Hepatocyte (in vitro differentiated cells): Measurements from ENCODE around the gene KIAA1755. TPM values are rescaled to one million over a fixed set of nuclear protein-coding genes. Genes with fewer than 3 reads are reported as not detected.

ENCODE experiments used
- DNase-seq: peaks from one replicate; pipeline ENCODE4 v3.0.0-alpha.2; 2016; ENCODE audit warnings: low spot score
- H2AFZ ChIP-seq: fragments of 200-600 bp; sonication (generic); 2 replicates; pipeline ENCODE4 v1.6.0; 2016; ENCODE audit warnings: antibody characterized with exemption, mild to moderate bottlenecking
- H3K27ac ChIP-seq: fragments of 200-600 bp; sonication (generic); 2 replicates; pipeline ENCODE4 v1.5.1; 2016; ENCODE audit warnings: mild to moderate bottlenecking
- H3K27me3 ChIP-seq: fragments of 200-600 bp; sonication (generic); 2 replicates; pipeline ENCODE4 v1.6.1; 2016
- H3K36me3 ChIP-seq: fragments of 200-600 bp; sonication (generic); replicated peaks from 2 replicates; pipeline ENCODE4 v1.5.1; 2016; ENCODE audit warnings: low read depth; ENCODE audit not compliant: insufficient read depth
- H3K4me1 ChIP-seq: fragments of 200-600 bp; sonication (generic); 2 replicates; pipeline ENCODE4 v1.5.1; 2016; ENCODE audit warnings: mild to moderate bottlenecking, moderate library complexity; ENCODE audit not compliant: insufficient read depth
- H3K4me2 ChIP-seq: fragments of 200-600 bp; sonication (generic); 2 replicates; pipeline ENCODE4 v1.6.0; 2016
- H3K4me3 ChIP-seq: fragments of 200-600 bp; sonication (generic); 2 replicates; pipeline ENCODE4 v1.5.1; 2016; ENCODE audit warnings: mild to moderate bottlenecking
- H3K79me2 ChIP-seq: fragments of 200-600 bp; sonication (generic); 2 replicates; pipeline ENCODE4 v1.6.0; 2017; ENCODE audit warnings: mild to moderate bottlenecking
- H3K9me2 ChIP-seq: fragments of 200-600 bp; sonication (generic); replicated peaks from 2 replicates; pipeline ENCODE4 v1.6.0; 2017; ENCODE audit warnings: mild to moderate bottlenecking; ENCODE audit not compliant: insufficient read depth
- H3K9me3 ChIP-seq: fragments of 200-600 bp; sonication (generic); 2 replicates; pipeline ENCODE4 v1.5.1; 2016; ENCODE audit warnings: low read depth, mild to moderate bottlenecking
- H4K20me1 ChIP-seq: fragments of 200-600 bp; sonication (generic); 2 replicates; pipeline ENCODE4 v1.6.0; 2016; ENCODE audit warnings: mild to moderate bottlenecking; ENCODE audit not compliant: insufficient read depth, poor library complexity, severe bottlenecking
- EZH2 ChIP-seq: fragments of 200-600 bp; sonication (generic); IDR thresholded peaks from 2 replicates; pipeline ENCODE4 v1.6.1; 2016; ENCODE audit warnings: antibody characterized with exemption, mild to moderate bottlenecking, borderline replicate concordance
- EZH2phosphoT487 ChIP-seq: fragments of 200-600 bp; sonication (generic); IDR thresholded peaks from one replicate; pipeline ENCODE4 v1.6.1; 2018; ENCODE audit warnings: antibody characterized with exemption, mild to moderate bottlenecking, low read depth, moderate library complexity; ENCODE audit not compliant: unreplicated experiment, severe bottlenecking
- WGBS: methylation state at CpG from one replicate; pipeline ENCODE4 v1.1.6; 2016; ENCODE audit warnings: low lambda C conversion rate; ENCODE audit errors: missing lambda C conversion rate; 5-methylcytosine and 5-hydroxymethylcytosine counted together
- polyA plus RNA-seq: library from polyadenylated mRNA; unstranded; fragments of >200 nt; fragmentation: Nextera tagmentation; extraction: Ambion mirVana; gene quantifications from 2 replicates; pipeline ENCODE4 v1.2.1, GENCODE V29; 2016
- total RNA-seq: library from RNA; depleted of rRNA; stranded (reverse); fragments of >200 nt; gene quantifications from 2 replicates; pipeline ENCODE4 v1.2.3, GENCODE V29; 2014
- TF ChIP-seq, protein P1 (sequence below): fragments of 200-600 bp; sonication (generic); IDR thresholded peaks from 2 replicates; pipeline ENCODE4 v1.5.1; 2016; ENCODE audit warnings: antibody characterized with exemption, mild to moderate bottlenecking; ENCODE audit not compliant: poor library complexity

The KIAA1755 gene
- total and polyA plus RNA-seq, 2 experiments from 2014 or later = 1.6 to 3.4 TPM

DNA sequence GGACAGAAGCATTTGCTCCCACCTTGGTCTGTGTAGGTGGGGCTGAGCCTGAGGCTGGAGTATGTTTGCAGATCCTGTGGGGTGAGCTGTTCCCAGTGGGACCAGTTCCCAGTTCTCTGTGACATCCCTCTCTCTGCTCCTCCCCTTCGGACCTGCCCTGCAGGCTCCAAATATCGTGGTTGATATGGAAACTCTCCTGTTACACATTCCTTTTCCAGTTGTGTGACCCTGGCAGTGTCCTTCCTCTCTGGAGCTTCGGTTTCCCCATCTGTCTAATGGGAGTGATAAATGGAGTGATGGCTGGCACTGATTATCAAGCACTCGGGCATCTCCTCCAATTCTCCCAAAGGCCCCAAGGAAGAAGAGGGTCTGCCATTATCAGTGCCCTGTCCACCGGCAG lies 79.8 kb downstream of the KIAA1755 start:
- TF ChIP-seq EZH2 = no peak
- no peak for TF ChIP-seq EZH2phosphoT487
- Histone ChIP-seq H3K27me3 (no peaks in the 10 kb centered on the region), H3K9me3 (no peaks in the 10 kb centered on the region), H3K4me1 (no peaks in the 10 kb centered on the region), H3K27ac (peak overlapping the region; percentile 27), H3K4me2 (no peak overlapping the region), H3K9me2 (no peaks in the 10 kb centered on the region), H4K20me1 (no peaks in the 10 kb centered on the region), H3K79me2 (no peaks in the 10 kb centered on the region), H2AFZ (no peak overlapping the region), H3K4me3 (no peak overlapping the region), H3K36me3 (no peaks in the 10 kb centered on the region)
- 64% methylated on average over 5 of the region's 5 CpGs for WGBS
- no peak for DNase-seq

DNA sequence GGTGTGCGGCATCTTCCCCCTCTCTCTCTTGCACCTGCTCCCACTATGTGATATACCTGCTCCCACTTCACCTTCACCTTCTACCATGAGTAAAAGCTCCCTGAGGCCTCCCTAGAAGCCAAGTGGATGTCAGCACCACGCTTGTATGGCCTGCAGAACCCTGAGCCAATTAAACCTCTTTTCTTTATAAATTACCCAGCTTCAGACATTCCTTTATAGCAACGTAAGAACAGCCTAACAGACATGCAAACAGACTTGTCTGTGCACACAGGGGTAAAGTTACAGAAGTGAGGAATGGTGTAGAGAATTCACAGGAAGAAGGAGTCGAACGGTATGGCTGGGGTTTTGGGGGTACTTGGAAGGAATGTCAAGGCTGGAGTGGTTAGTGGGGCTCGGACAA lies 80.7 kb downstream of the KIAA1755 start:
- WGBS = 73% methylated on average over 6 of the region's 6 CpGs
- no peak overlapping the region for H3K4me2 ChIP-seq
- no peak for TF ChIP-seq EZH2
- no peak for TF ChIP-seq EZH2phosphoT487
- TF ChIP-seq, protein P1, sequence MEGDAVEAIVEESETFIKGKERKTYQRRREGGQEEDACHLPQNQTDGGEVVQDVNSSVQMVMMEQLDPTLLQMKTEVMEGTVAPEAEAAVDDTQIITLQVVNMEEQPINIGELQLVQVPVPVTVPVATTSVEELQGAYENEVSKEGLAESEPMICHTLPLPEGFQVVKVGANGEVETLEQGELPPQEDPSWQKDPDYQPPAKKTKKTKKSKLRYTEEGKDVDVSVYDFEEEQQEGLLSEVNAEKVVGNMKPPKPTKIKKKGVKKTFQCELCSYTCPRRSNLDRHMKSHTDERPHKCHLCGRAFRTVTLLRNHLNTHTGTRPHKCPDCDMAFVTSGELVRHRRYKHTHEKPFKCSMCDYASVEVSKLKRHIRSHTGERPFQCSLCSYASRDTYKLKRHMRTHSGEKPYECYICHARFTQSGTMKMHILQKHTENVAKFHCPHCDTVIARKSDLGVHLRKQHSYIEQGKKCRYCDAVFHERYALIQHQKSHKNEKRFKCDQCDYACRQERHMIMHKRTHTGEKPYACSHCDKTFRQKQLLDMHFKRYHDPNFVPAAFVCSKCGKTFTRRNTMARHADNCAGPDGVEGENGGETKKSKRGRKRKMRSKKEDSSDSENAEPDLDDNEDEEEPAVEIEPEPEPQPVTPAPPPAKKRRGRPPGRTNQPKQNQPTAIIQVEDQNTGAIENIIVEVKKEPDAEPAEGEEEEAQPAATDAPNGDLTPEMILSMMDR = no peak

DNA sequence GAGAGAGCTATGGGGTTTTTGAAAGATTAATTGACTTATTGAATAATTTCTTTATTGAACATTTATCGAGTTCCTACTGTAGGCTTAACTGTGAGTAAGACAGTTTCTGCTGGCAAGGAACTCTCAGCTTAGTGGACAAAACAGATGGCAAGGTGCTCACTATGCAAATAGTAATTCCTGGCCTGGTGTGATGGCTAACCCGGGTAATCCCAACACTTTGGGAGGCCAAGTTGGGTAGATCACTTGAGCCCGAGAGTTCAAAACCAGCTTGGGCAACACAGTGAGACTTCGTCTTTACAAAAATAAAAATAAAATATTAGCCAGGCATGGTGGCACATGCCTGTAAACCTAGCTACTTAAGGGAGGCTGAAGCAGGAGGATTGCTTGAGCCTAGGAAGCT lies 82.0 kb downstream of the KIAA1755 start:
- no peak for TF ChIP-seq EZH2phosphoT487
- no peak for TF ChIP-seq EZH2
- TF ChIP-seq, protein P1 = no peak
- no peak for DNase-seq
- no peaks in the 10 kb centered on the region for H4K20me1 ChIP-seq
- H3K4me3 ChIP-seq = no peak overlapping the region
- WGBS = 96% methylated on average over 4 of the region's 4 CpGs
- H3K9me2 ChIP-seq = no peaks in the 10 kb centered on the region
- H3K79me2 ChIP-seq = no peaks in the 10 kb centered on the region
- H3K4me2 ChIP-seq = no peak overlapping the region
- no peak overlapping the region for H2AFZ ChIP-seq
- H3K9me3 ChIP-seq = no peaks in the 10 kb centered on the region
- peaks cover 2% of the 10 kb centered on the region for H3K4me1 ChIP-seq
- no peaks in the 10 kb centered on the region for H3K27me3 ChIP-seq
- H3K27ac ChIP-seq = no peak overlapping the region
- no peaks in the 10 kb centered on the region for H3K36me3 ChIP-seq

More for the DNA sequence above, 80.7 kb downstream of the KIAA1755 start:
- Histone ChIP-seq H3K9me2 (no peaks in the 10 kb centered on the region), H3K4me3 (no peak overlapping the region), H3K27ac (peak overlapping the region; percentile 0), H2AFZ (no peak overlapping the region), H3K27me3 (no peaks in the 10 kb centered on the region), H3K4me1 (no peaks in the 10 kb centered on the region), H4K20me1 (no peaks in the 10 kb centered on the region), H3K9me3 (no peaks in the 10 kb centered on the region), H3K79me2 (no peaks in the 10 kb centered on the region), H3K36me3 (no peaks in the 10 kb centered on the region)
- DNase-seq = no peak

DNA sequence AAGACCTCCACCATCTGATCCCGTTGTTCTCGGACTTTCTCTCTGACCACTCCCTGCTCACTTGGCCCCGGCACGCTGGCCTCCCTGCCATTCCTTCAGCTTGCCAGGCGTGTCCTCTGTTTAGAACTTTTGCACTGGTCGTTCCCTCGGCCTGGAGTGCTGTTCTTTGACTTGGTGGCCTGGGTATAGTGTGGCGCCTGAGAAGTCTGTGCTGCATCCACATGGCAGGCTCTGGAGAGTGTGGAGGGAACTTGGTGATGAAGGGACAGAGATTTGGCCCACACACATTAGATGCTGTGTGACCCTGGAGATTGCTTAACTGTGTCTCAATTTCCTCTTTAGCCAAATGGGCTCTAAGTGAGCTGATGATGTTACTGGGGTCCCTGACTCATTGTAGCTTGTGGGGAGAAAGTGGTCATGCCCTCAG lies 82.5 kb downstream of the KIAA1755 start:
- Histone ChIP-seq H3K4me3 (no peak overlapping the region), H4K20me1 (no peaks in the 10 kb centered on the region), H3K27me3 (no peaks in the 10 kb centered on the region), H3K9me3 (no peaks in the 10 kb centered on the region), H3K27ac (no peak overlapping the region), H3K36me3 (no peaks in the 10 kb centered on the region), H3K4me1 (peaks cover 3% of the 10 kb centered on the region), H3K4me2 (no peak overlapping the region), H3K9me2 (no peaks in the 10 kb centered on the region), H3K79me2 (no peaks in the 10 kb centered on the region), H2AFZ (no peak overlapping the region)
- no peak for DNase-seq
- TF ChIP-seq EZH2 (no peak), EZH2phosphoT487 (no peak)
- TF ChIP-seq, protein P1 = no peak
- 86% methylated on average over 8 of the region's 8 CpGs for WGBS
